AG04449 (cell line): Measurements from ENCODE around the gene ALDH16A1.
A peak's percentile ranks its signal among the peaks of the same experiment; 100 is the strongest.
"Not testable (repeated sequence)": the region's sequence is repeated elsewhere in the genome, so short reads cannot be mapped to it uniquely, and the experiment has no call there.

ENCODE experiments used
- CTCF ChIA-PET: fragments of 350-600 bp; formaldehyde crosslinking; extraction: SDS; loops from one replicate; lab custom pipeline; 2021; ENCODE audit warnings: antibody characterized with exemption; lab: Yijun Ruan, JAX
- POLR2A ChIA-PET: fragments of 400-600, 350-600 bp; formaldehyde crosslinking; extraction: SDS; loops from one replicate; lab custom pipeline; 2020; ENCODE audit warnings: antibody characterized with exemption, inconsistent platforms; lab: Yijun Ruan, JAX
- DNase-seq: peaks from one replicate; pipeline ENCODE4 v3.0.0-alpha.2; 2010; ENCODE audit warnings: low read depth, low spot score
- H3K4me3 ChIP-seq: 2 replicates; pipeline ENCODE4 v1.5.1; 2011; ENCODE audit warnings: low read depth, mild to moderate bottlenecking, control low read depth, low read length
- CTCF ChIP-seq: IDR thresholded peaks from one replicate; pipeline ENCODE4 v1.5.1; 2011; ENCODE audit warnings: mild to moderate bottlenecking, moderate library complexity, low read length, control low read depth, inconsistent platforms; ENCODE audit not compliant: insufficient read depth; ENCODE audit errors: missing control alignments

The ALDH16A1 gene

DNA sequence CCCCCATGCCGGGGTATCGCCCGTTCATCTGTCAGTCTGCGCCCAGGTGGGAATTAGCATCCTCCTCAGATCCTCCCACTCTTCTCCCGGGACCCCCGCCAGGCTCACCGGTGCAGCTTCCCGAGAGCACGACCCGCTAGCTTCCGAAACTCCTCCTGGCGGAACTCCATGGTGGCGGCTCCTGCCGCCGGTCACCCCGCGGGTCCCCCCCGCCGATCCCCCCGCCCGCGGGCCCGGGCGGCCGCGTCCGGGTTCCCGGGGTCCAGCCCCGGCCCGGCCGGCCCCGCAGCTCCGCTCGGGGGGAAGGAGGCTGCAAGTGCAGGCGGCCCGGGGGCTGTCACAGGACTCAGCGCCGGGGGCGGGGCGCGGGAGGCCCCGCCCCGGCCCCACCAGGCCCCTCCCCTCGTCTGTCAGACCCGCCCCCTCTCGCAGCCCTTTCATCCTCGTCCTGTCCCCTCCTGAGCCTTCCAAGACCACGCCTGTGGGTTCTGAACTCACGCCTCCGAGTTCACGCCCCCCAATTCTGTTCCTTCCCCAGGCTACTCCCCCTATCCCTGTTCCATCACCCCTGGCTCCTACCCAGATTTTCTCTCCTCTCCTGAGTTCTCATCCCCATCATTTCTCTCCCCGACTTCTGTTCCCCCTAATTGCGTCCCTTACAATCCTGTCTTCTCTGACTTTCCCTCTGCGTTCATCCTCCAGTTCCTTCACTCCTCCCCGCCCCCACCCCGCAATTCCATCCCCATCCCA is 11.6 kb upstream of the ALDH16A1 start, which contains the start of gene SLC17A7:
TSS of gene SLC17A7 (minus strand) at position 318 of the 750 bp plus-strand sequence. CDS start at position 170, 148 bp downstream.
- DNase-seq, result no peak
- CTCF ChIA-PET, result interaction anchor here (0.7 to 2.3 kb wide), 5 partner anchors 12 to 215 kb away, joined by 3 to 21 read pairs (median 7); no protein-coding TSS in a partner anchor
- no peak for TF ChIP-seq CTCF
- POLR2A ChIA-PET, result no interaction called here
- H3K4me3 ChIP-seq, result no peak within 1 kb of the TSS; the same call in 1 of the 2 replicates

DNA sequence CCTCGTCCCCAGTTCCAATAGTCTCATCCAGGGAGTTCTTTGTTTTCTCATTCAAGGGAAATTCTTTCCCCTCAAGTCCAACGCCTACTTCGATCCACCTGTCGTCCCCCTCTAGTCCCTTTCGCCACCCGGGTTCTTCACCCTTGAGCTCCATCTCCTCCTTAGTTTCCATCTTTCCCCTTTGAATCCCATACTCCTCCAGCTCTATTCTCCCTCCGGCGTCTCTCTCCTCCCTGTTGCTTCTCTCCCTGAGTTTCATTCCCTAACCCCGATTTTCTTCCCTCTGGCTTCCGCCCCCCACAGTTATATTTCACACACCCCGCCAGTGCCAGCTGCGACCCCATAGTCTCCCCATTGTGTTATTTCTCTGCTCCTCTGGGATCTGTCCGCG is 11.1 kb upstream of the ALDH16A1 start:
- no peak for DNase-seq
- no peak overlapping the region for H3K4me3 ChIP-seq
- CTCF ChIA-PET, result interaction anchor here (0.7 to 2.3 kb wide), 5 partner anchors 12 to 216 kb away, joined by 3 to 21 read pairs (median 9); no protein-coding TSS in a partner anchor
- TF ChIP-seq CTCF, result no peak
- POLR2A ChIA-PET, result no interaction called here

GRCh38 chr19:49442354-49442753 is 10.7 kb upstream of the ALDH16A1 start:
- H3K4me3 ChIP-seq, result peak overlapping the region; percentile 69
- POLR2A ChIA-PET, result no interaction called here
- CTCF ChIA-PET, result interaction anchor here (1.0 to 2.3 kb wide), 5 partner anchors 13 to 216 kb away, joined by 3 to 21 read pairs (median 9); no protein-coding TSS in a partner anchor
- DNase-seq, result no peak
- no peak for TF ChIP-seq CTCF

DNA sequence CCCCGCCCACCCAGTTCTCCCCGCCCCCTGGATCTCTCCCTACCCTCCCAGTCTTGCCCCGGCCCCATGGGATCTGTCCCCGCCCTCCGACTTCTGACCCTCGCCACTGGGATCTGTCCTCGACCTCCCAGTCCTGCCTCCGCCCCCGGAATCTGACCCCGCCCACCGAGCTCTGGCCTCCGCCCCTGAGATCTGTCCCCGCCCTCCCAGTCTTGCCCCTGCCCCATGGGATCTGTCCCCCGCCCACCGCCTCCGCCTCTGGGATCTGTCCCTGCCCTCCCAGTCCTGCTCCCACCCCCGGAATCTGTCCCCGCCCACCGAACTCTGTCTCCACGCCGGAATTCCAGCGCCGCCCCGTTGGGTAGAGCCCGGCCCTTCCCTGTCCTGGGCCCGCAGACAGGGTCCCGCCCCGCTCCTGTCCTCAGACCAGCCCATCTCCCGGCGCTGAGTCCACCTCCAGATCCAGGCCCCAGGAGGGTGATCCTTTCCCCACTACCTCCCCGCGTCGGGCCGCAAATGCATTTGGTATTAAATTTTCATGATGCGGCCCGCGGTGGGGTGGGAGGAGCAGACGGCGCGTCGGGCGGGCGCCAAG is 10.2 kb upstream of the ALDH16A1 start:
- POLR2A ChIA-PET, result no interaction called here
- H3K4me3 ChIP-seq, result peak overlapping the region; percentile 69
- TF ChIP-seq CTCF, result no peak

GRCh38 chr19:49443366-49444099 is 9.5 kb upstream of the ALDH16A1 start:
- ChIA-PET POLR2A (no interaction called here), CTCF (interaction anchor here (0.6 to 5.6 kb wide), 12 partner anchors 10 to 217 kb away, joined by 3 to 50 read pairs (median 4); partner anchors contain the start of genes ALDH16A1 and PTH2)
- DNase-seq, result peak; percentile 50
- TF ChIP-seq CTCF, result peak; percentile 99
- peak overlapping the region; percentile 69 for H3K4me3 ChIP-seq

More for the DNA sequence above, 10.2 kb upstream of the ALDH16A1 start:
- no peak for DNase-seq
- CTCF ChIA-PET, result interaction anchor here (0.6 to 2.3 kb wide), 8 partner anchors 9 to 217 kb away, joined by 3 to 21 read pairs (median 3); partner anchors contain the start of genes ALDH16A1 and PTH2

- H3K4me3 ChIP-seq, DNase-seq, POLR2A ChIA-PET: not testable (repeated sequence)
- CTCF ChIA-PET, result interaction anchor here (0.6 to 5.6 kb wide), 13 partner anchors 8 to 222 kb away, joined by 3 to 50 read pairs (median 3); no protein-coding TSS in a partner anchor
Measured at GRCh38 chr19:49444100-49444700, 8.8 kb upstream of the ALDH16A1 start.
